NAMALWA (cell line): ENCODE results near the gene LPAR5.

Experiments
- DNase-seq: peaks from one replicate; pipeline ENCODE4 v3.0.0-alpha.2; 2015; ENCODE audit warnings: low spot score

The LPAR5 gene

GRCh38 chr12:6638305-6638704, 2.5 kb upstream of the LPAR5 start:
- no peak for DNase-seq

GRCh38 chr12:6635375-6635855, 344 bp downstream of the LPAR5 start:
- peak; percentile 86 for DNase-seq

GRCh38 chr12:6632026-6632983, 3.5 kb downstream of the LPAR5 start:
- DNase-seq = peak; percentile 95

GRCh38 chr12:6631549-6631961, 4.2 kb downstream of the LPAR5 start:
- DNase-seq = no peak

- no peak for DNase-seq
Measured at GRCh38 chr12:6630736-6631135, 5.0 kb downstream of the LPAR5 start.

- DNase-seq = no peak
Measured at GRCh38 chr12:6627616-6628015, 8.1 kb downstream of the LPAR5 start.

GRCh38 chr12:6626654-6627283, 9.0 kb downstream of the LPAR5 start:
- DNase-seq = no peak

GRCh38 chr12:6620885-6621274, 14.9 kb downstream of the LPAR5 start:
- DNase-seq = no peak

- no peak for DNase-seq
Measured at GRCh38 chr12:6620137-6620884, 15.4 kb downstream of the LPAR5 start.

GRCh38 chr12:6618483-6619225, 17.1 kb downstream of the LPAR5 start:
- no peak for DNase-seq

- DNase-seq = no peak
Measured at GRCh38 chr12:6615802-6616201, 20.0 kb downstream of the LPAR5 start.

GRCh38 chr12:6614513-6615172, 21.1 kb downstream of the LPAR5 start:
- DNase-seq = no peak

GRCh38 chr12:6613776-6614512, 21.8 kb downstream of the LPAR5 start:
- DNase-seq = peak; percentile 37

GRCh38 chr12:6613015-6613775, 22.6 kb downstream of the LPAR5 start:
- no peak for DNase-seq

GRCh38 chr12:6612652-6613014, 23.1 kb downstream of the LPAR5 start:
- peak; percentile 54 for DNase-seq

GRCh38 chr12:6612247-6612646, 23.5 kb downstream of the LPAR5 start:
- DNase-seq = peak; percentile 34

- peak; percentile 72 for DNase-seq
Measured at GRCh38 chr12:6608592-6609281, 27.0 kb downstream of the LPAR5 start.

- peak; percentile 75 for DNase-seq
Measured at GRCh38 chr12:6607751-6608591, 27.8 kb downstream of the LPAR5 start.
